ENCODE data around the gene GSX1.
A peak's percentile ranks its signal among the peaks of the same experiment; 100 is the strongest.
"Not testable (repeated sequence)": the region's sequence is repeated elsewhere in the genome, so short reads cannot be mapped to it uniquely, and the experiment has no call there.

GSX1 gene

DNA sequence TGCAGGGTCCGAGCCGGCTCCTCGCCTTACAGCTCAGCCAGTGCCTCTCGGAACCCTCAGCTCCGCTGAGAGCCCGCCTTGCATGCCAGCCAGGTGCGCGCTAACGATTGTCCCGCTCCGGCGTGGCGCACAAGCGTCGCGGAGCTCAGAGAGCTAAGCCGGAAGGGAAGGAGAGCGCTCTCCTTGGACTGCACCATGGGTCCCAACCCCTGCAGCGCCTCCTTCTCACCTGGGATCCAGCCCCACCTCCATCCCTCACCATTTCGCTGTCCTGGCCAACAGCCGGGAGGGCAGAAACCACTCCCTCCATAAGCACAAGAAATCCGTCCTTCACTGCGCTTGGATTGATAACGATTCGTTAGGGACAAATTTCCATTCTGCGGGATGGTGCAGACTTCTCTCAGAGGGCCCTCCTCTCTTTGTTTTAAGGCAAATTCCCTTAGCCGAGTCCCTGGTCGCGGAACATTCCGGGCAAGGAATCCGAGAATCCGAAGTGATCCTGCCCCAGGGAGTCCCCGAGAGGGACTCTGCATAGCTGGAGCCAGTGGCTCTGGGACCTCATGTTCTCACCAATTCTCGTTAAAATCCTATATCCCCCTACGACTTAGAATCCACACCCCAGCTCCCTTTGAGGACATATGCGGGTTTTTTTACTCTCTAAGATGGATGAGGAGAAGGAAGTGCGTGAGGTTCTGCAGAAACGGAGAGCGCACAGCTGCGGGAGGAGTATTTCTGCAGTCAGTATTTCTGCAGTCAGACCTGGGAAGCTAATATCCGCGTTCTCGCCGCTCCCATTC lies 2.8 kb downstream of the GSX1 start:
- no peak for DNase-seq (ENCODE audit: low spot score)

DNA sequence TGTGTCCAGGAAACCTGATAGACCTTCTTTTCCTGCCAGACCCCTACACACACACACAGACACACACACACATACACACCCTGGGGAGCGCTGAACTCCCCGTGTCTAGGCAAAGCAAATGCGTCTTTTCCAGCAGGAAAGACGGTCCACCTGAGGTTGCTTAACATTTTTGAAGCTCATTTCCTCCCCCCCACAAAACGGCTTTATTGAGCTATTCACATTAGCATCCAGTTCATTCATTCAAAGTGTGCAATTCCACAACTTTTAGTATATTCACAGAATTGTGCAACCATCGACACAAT lies 3.4 kb downstream of the GSX1 start:
- DNase-seq (ENCODE audit: low spot score) = no peak

DNA sequence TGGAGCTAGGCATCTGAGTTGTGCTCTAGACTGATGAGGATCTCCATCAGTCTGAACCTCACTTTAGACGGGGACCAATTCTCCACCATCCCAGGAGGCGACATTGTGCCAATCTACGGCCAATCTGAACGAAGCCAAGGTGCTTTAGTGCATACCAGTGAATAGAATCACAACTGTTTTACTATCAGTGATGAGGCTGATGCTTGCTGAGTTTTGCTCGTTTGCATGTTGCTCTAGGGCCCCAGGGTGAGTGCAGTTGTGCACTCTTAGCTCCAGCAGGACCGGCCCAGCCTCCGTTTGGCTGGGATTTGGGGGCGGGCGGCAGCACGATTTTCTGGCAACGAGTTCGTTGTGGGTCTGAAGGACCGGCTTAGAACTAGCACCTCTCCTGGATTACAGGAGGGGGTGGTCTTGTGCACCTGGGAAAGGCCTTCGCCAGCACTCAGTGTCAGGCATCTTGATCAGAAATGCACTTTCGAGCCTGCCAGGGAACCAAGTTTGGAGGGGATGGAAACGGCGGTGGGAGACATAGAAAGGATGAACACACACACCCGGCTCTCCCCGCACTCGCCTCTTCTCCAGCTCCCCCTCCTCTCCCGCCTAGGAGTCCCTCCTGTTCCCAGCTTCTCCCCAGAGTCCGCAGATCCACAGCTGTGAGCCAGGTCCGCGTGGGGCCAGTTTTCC lies 4.4 kb downstream of the GSX1 start:
- DNase-seq (ENCODE audit: low spot score) = no peak

DNA sequence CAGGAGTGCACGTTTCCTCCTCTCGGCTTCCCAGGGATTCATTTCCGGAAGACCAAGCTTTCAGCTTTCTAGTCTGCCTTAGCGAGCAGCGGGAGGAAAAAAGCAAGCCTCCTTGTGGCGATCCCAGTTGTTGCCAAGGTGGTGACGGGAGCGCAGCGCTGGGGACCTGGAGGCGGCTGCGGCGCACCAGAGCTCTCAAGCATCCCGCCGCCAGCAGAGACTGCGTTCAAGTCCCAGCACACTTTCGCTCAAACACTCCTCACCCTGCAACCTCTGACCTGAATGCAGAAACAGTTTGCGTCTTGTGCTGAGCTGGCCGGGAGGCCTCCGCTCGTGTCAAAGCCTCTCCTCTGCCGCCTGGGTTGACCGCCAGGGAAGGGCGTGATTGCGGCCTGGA lies 4.9 kb downstream of the GSX1 start:
- no peak for DNase-seq (ENCODE audit: low spot score)

DNA sequence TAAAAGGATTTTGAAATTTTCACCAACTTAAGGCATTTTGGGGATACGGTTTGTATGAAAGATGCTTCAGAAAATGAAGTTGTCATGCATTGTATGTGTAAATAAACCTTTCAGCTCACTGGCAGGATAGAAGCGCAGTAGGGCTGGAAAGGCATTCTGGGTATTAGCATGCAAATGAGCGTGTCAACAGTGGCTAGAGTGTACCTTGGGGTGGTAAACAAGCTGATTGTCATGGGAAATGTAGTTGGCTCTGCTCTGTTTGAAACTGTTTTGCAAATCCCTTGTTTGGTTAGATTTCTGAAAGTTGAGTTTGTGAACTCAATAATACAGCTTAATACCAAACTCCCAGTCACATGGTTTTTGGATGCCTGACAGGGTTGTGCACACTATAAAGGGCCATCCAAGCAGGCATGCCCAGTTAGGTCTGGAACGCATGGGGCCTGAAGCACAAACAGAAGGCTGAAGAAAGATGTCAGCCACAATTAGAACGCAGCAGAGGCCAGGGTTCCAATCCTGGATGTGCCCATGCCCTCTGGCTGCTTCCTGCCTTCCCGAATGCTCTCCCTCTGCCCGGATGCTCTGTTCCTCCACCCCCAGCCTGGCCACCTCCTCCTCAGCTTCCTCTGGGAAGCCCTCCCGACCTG lies 14.6 kb downstream of the GSX1 start:
- no peak for DNase-seq (ENCODE audit: low spot score)

DNA sequence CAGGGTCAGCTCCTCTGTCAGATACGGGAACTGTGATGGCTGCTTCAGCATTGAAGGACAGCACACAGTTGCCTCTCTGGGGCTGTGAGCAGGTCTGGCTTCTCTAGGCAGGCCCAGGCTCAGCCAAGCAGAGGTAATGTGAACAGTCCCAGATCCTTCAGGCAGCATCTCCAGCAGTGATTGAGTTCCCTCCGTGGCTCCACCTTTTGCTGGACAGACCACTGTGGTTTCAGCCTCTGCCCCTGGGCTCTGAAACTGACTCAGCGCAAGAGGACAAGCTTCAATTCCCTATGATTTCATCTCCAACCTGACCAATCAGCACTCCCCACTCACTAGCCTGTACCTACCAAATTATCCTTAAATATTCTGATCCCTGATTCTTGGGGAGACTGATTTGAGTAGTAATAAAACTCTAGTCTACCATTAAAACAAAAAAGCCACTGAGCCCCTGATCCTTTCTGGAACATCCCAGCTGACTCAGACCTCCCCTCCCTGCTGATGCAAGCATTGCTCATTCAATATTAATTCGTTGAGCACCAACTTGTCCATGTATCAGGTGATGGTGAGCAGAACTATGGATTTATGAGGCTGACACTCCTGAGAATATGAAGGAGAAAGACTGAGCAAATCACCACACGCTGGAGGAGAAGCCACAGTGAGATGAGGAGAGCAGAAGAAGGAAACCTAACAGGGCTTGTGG lies 16.7 kb downstream of the GSX1 start:
- DNase-seq (ENCODE audit: low spot score) = no peak

DNA sequence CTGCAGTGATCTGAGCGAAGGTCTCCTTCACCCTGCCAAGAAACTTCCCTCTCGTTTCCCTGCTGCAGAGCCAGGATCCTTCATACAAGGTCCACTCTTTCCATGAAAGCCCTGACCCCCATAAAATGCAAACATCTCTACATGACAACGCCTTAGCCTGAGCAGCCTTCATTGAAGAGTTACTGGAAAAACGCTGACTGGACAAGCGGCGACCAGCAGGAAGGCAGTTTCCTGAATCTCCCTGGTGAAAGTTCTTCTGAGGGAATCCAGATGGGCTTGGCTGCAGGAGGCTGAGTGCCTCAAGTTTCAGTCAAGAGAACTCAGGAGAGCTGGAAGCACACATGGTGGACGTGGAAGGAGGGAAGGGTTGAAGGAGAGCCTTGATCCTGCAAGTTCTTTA lies 17.7 kb downstream of the GSX1 start:
- no peak for DNase-seq (ENCODE audit: low spot score)

DNA sequence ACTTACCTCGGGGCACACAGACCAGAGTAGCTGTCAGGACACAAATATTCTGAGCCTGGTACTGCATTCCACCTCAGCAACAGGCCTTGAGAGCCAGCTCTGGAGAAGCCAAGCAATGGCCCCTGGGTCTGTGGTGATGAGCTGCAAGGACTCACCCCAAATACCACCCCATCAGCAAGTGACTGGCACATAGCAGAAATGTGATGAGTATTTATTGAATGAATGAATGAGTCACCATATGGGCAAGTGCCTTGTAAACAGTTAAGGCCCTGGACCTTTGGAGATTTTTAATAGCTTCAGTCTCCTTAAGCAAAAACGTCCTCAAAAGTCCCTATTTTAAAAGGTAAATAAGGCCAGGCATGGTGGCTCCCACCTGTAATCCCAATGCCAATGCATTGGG lies 18.2 kb downstream of the GSX1 start:
- DNase-seq (ENCODE audit: low spot score) = no peak

DNA sequence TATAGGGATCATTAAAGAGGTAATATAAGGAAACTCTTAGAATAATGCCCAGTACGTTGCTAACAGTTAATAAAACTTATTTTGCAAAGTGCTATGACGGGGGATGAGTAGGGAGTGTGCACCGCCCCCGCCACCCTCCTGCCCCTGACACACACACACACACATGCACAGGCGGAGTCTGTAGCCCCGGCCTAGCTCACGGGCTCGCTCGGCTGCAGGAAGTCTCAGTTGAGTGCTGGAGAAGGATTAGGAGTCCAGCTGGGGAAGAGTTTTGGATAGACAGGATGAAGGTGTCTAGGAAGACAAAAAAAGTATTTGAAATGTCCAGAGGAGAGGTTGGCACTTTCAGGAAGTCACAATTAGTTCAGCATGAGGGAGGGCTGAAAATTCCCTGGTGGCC lies 21.5 kb downstream of the GSX1 start:
- no peak for DNase-seq (ENCODE audit: low spot score)

DNA sequence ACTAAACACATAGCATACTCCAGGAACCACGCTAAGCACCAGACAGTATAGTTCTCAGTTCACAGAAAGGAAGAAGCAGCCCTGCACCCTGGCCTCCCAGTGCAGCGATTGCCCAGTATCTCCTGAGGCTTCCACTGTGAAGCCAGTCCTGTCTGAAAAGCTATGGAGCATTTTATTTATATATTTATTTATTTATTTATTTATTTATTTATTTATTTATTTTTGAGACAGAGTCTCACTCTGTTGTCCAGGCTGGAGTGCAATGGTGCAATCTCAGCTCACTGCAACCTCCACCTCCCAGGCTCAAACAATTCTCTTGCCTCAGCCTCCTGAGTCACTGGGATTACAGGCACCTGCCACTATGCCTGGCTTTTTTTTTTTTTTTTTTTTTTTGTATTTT lies 25.5 kb downstream of the GSX1 start:
- not testable (repeated sequence) for DNase-seq (ENCODE audit: low spot score)

DNA sequence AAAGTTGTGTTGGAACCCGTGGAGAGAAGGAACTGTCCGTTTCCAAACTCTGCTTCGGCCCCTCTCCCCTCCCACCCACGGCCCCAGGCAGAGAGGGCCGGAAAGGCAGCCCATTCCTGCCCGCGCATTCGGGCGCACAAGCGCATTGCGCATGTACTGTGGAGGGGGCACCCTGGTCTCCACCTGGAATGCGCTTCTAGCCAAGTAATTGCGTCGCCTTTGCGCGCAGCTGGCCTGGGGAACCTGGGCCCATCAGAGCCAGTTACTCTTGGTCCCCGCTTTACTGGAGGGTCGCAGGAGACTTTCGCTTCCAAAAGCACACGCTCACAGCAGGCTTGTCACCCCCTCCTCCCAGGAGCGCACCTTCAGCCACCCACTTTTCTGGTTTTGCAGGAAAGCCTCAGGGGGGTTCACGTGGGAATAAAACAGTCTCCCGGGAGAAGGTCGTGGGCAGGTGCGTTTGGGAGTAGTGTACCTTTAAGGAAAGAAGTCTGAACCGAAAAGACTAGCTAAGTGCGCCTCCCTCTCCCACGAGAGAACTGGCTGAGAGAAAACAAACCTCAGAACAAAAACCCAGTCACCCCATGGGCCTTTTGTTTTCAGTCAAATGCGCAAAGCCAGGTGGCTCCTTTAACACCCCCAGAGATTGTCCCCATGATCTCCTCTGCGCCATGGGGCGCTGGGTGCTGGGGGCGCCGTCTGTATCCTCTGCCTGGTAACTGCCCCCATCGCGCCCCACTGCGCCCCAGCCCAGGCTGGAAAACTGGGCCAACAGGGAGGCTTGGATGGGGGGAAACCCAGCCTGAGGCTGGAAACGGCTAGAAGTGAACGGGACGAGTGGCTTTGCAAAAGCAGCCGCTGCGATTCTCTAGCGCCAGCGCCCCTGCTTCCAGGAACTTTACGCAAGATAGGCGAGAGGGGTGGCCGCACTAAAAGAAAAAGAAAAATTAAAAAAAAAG lies 28.5 kb downstream of the GSX1 start:
- no peak for DNase-seq (ENCODE audit: low spot score)

DNA sequence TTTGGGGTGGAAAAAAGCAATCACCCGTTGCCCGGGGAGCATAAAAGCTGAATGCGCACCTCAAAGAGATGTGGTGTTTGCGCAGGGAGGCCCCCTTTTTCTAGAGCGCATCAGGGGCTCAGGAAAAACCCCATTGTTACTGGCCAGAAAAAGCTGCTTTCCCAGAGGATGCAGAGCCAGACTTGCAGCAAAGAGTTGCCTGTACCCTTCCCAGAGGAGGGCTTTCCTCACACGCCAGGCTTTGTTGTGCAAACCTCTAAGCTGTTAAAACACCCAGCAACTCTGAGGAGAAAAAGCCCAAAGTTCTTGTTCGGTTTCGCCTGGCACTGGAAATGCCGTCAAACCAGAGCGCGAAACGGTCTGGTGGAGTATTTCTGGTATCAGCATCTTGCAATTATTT lies 29.3 kb downstream of the GSX1 start:
- DNase-seq (ENCODE audit: low spot score) = no peak

DNA sequence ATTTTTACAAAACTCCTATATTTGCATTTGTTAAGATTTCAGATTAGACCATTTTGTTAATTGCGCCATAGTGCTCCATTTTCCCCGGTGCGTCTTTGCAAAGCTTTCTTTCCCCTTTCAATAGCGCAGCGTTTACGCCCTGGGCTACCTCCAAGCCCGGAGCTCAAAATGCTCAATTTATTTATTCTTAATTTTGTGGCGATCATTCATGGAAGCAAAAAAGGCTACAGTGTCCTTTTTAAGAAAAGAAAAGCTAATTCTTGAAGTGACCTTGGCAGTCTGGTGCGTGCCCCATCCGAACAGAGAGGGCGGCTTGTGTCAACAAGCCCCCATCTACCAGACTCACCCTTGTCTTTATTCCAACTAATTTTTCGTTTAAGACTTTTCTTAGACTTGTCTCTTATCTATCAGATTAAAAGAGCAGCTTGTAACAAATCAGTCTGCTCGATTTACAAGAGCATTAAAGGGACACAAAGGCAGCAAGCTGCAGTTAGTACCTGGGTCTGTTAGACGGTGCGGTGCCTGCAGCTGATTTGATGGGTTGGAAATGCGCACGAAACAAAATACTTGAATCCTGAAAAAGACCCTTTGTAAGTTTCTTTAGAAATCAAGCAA lies 30.1 kb downstream of the GSX1 start:
- DNase-seq (ENCODE audit: low spot score) = no peak

DNA sequence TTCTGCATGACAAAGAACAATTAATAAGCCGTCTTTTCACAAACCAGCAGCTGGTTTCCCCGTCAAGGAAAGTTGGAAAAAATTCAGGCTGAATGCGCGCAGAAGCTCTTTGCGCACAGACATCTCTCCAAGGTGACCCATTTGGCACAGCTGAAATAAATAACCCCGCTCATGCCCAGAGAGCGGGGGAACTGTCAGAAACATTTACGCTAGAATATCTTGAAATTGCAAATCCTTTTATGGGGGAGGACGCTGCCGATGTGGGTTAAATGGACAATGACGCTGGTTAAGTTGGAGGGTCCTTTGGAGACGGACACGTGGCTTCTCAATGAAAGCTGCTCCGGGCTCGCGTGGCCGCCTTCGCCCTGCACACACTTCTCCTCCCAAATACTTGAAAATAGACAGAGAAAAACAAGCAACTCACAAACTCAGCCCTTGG lies 30.6 kb downstream of the GSX1 start:
- no peak for DNase-seq (ENCODE audit: low spot score)

DNA sequence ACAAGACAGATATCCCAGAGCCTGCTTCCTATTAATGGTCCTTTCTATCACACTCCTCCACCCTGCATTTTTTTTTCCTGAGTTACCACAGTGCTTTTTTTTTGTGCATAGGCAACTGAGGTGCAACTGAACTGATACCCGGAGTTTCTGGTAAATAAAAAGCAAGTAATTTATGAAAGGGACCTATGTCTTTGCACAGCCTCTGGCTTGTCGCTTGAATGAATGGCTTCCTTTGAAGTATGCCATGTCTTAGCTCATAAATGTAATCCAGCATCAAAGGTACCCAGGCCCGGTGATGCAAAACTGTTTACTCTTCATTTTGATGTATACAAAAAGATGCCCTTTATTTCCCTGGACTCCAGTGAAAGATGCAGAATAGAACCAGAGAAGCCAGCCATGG lies 31.8 kb downstream of the GSX1 start:
- no peak for DNase-seq (ENCODE audit: low spot score)

DNA sequence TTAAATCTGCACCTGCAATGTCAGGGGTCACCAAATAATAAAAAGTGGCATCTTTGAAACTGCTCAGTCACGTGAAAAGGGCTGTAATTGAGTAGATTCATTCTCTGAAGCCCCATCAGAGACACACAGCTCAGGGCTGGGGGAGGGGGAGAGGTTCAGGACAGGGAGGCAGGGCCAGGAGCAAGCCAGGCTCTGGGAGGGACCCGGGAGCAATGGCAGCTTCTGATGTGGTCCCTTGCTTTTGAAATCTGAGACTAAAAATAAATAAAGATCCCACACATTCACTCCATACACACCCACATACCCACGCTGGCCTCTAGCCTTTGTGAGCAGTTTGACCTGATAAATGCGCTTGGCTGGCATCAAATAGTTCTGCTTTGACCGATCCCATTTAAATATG lies 32.8 kb downstream of the GSX1 start:
- DNase-seq (ENCODE audit: low spot score) = no peak

DNA sequence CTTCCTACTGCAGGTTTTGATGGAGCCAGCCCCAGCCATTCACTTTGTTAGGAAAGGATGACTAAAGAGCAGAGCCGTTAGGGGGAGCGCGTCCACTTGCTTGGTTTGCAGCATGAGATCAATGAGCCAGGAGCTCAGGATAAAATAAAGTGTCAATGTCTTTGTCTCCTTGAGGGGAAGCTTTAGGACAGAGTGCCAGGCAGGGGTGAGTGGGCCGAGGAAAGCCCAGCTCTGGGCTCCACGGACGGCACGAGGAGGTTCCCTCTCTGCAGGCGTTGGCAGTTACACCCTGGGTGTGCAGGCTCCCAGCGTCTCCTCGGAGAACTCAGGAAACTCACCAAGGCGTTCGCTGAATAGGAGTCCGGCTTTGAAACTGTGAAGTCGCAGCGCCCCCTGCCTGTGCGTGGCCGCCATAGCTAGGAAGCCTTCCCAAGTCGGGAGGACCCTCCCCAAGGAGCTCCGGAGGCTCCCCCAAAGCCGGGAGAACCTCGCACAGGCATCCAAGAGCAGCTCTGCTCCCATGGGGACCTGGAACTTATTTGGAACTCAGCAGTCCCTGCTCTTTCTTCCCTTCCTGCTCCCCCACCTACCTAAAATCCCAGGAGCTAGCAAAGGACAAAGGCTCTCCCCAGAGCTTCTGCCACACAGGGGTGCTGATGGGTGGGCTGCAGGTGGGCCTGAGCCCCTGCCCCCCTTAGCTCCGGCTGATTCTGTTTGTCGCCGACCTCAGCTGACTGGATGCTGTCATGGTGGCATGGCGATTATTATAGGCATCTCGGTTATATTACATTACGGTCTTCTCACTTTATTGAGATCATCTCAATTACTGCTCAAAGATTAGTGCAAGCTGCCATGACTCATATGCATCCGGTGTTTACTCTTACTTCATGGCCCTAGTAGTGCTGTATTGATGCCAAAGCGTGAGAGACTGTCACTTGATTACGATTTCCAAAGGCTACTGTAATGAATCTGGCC lies 34.4 kb downstream of the GSX1 start:
- DNase-seq (ENCODE audit: low spot score) = peak; percentile 70

DNA sequence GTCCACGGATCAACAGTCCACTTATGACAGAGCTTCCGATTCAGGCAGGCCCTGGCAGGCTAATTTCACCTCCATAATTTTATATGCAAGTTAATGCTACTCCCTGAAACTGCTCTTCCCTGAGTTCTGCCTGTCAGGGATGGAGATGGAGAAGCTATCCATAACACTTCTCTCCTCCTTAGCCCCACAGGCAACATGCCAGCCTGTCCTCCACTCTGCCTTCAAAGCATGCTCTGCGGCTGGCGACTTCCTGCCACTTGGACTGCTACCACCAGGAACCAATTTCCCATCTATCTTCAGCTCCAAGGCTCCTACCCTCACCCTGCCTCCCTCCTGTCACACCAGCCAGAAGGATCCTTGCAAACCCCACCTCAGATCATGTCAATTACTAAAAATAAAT lies 35.4 kb downstream of the GSX1 start:
- no peak for DNase-seq (ENCODE audit: low spot score)

DNA sequence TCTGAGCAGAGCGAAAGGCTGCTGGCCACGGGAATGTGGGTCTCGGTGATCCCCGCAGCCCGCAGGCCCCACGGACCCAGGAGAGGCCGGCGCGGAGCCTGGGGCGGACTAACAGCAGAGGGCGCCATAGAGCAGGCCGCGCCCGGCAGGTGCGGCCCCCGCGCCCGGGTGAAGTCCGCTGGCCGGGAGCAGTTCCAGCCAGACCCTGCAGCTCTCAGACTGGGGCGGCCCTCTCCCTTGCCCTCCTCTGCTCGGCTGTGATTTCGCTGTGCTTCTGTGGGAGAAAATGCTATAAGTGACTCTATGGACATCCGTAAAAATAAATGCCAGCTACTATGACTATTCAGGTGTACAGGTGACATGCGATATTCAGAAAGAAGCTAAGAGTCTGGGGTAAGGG lies 37.7 kb downstream of the GSX1 start:
- peak; percentile 53 for DNase-seq (ENCODE audit: low spot score)

DNA sequence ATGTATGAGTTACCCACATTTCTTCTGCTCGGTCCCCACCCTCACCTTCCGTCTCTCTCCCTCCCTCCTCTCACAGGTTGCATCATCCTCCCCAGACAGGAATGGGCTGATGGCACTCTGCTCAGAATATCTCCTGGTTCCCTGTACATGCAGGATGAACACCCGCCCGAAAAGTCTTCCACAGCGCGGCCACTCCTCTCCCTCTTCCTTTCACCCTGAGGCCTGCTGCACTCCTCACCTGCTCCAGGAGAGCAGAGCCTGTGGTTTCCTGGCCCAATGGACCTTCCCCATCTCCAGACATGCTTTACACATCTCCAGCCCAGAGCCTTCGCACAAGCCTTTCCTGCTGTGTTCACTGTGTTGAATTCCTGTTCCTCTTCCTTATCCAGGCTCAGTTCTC lies 40.9 kb downstream of the GSX1 start:
- DNase-seq (ENCODE audit: low spot score) = no peak

All from hematopoietic multipotent progenitor cell treated with erythropoietin and hydrocortisone succinate and interleukin-3 and kit ligand, for 17 days (in vitro differentiated cells).